Liver (tissue), 9 donors: ENCODE measurements around the gene OXTR. TPM values are rescaled to one million over a fixed set of nuclear protein-coding genes. Genes with fewer than 3 reads are reported as not detected.

Experiments used
- DNase-seq: peaks from one replicate; pipeline ENCODE4 v3.0.0-alpha.2; 2017; ENCODE audit warnings: low spot score
- H3K27ac ChIP-seq, 2 donors: one replicate each; pipeline ENCODE4 v1.7.0; 2013; ENCODE audit warnings: inconsistent platforms in 2 of 2, low read length in 2 of 2, control low read depth in 1 of 2, low read depth in 1 of 2, mild to moderate bottlenecking in 1 of 2
- H3K27me3 ChIP-seq, 4 donors: one replicate each; pipeline versions ENCODE4 v1.6.1 to v1.7.0; 2013; ENCODE audit warnings: low read length in 3 of 4, inconsistent platforms in 1 of 4, mild to moderate bottlenecking in 1 of 4, moderate library complexity in 1 of 4; ENCODE audit not compliant: control insufficient read depth in 4 of 4, insufficient read depth in 4 of 4
- H3K36me3 ChIP-seq, 4 donors: one replicate each; pipeline versions ENCODE4 v1.6.1 to v1.7.0; 2013; ENCODE audit warnings: low read length in 3 of 4, mild to moderate bottlenecking in 3 of 4, low read depth in 1 of 4, moderate library complexity in 1 of 4; ENCODE audit not compliant: control insufficient read depth in 4 of 4, insufficient read depth in 3 of 4
- H3K4me1 ChIP-seq, 4 donors: one replicate each; pipeline versions ENCODE4 v1.6.1 to v1.7.0; 2013; ENCODE audit warnings: low read length in 3 of 4, mild to moderate bottlenecking in 3 of 4, moderate library complexity in 1 of 4; ENCODE audit not compliant: control insufficient read depth in 4 of 4, insufficient read depth in 4 of 4
- H3K4me3 ChIP-seq, 3 donors: one replicate each; pipeline versions ENCODE4 v1.6.1 to v1.7.0; 2013; ENCODE audit warnings: low read length in 3 of 3, control low read depth in 1 of 3, low read depth in 1 of 3, mild to moderate bottlenecking in 1 of 3
- H3K9ac ChIP-seq, 2 donors: one replicate each; pipeline ENCODE4 v1.7.0; 2013; ENCODE audit warnings: low read length in 2 of 2, mild to moderate bottlenecking in 2 of 2, moderate library complexity in 2 of 2, control low read depth in 1 of 2, low read depth in 1 of 2
- H3K9me3 ChIP-seq, 4 donors: one replicate each; pipeline versions ENCODE4 v1.6.1 to v1.7.0; 2013; ENCODE audit warnings: low read length in 3 of 4; ENCODE audit not compliant: control insufficient read depth in 4 of 4
- EGR1 ChIP-seq, 2 donors: IDR thresholded peaks; 2 replicates each; pipeline ENCODE4 v1.6.1; 2016 to 2018; ENCODE audit warnings: antibody characterized with exemption in 2 of 2, low read depth in 2 of 2
- FOXA1 ChIP-seq: IDR thresholded peaks from 2 replicates; pipeline ENCODE4 v1.6.1; 2016; ENCODE audit warnings: antibody characterized with exemption
- FOXA2 ChIP-seq: IDR thresholded peaks from 2 replicates; pipeline ENCODE4 v1.6.1; 2016; ENCODE audit warnings: antibody characterized with exemption
- GABPA ChIP-seq, 2 donors: IDR thresholded peaks in 1 of 2; conservative IDR thresholded peaks in 1 of 2; 2 replicates each; pipeline ENCODE4 v1.6.1; 2016; ENCODE audit warnings: antibody characterized with exemption in 2 of 2, mild to moderate bottlenecking in 1 of 2, moderate library complexity in 1 of 2
- HNF4A ChIP-seq, 2 donors: conservative IDR thresholded peaks; 2 replicates each; pipeline ENCODE4 v1.6.1; 2016; ENCODE audit warnings: antibody characterized with exemption in 2 of 2, mild to moderate bottlenecking in 2 of 2
- HNF4G ChIP-seq: IDR thresholded peaks from 2 replicates; pipeline ENCODE4 v1.6.1; 2016; ENCODE audit warnings: antibody characterized with exemption
- JUND ChIP-seq, 2 donors: IDR thresholded peaks; 2 replicates each; pipeline ENCODE4 v1.6.1; 2016; ENCODE audit warnings: antibody characterized with exemption in 2 of 2
- MAX ChIP-seq: IDR thresholded peaks from 2 replicates; pipeline ENCODE4 v1.6.1; 2016; ENCODE audit warnings: antibody characterized with exemption
- NR2F2 ChIP-seq: IDR thresholded peaks from 2 replicates; pipeline ENCODE4 v1.6.1; 2016; ENCODE audit warnings: antibody characterized with exemption
- RAD21 ChIP-seq, 2 donors: IDR thresholded peaks; 2 replicates each; pipeline ENCODE4 v1.6.1; 2016; ENCODE audit warnings: antibody characterized with exemption in 2 of 2, mild to moderate bottlenecking in 2 of 2
- REST ChIP-seq: IDR thresholded peaks from 2 replicates; pipeline ENCODE4 v1.6.1; 2016; ENCODE audit warnings: antibody characterized with exemption, mild to moderate bottlenecking
- RXRA ChIP-seq, 2 donors: IDR thresholded peaks; 2 replicates each; pipeline ENCODE4 v1.6.1; 2017 to 2018; ENCODE audit warnings: antibody characterized with exemption in 2 of 2, mild to moderate bottlenecking in 1 of 2
- SP1 ChIP-seq: IDR thresholded peaks from 2 replicates; pipeline ENCODE4 v1.6.1; 2018; ENCODE audit warnings: antibody characterized with exemption, mild to moderate bottlenecking
- TAF1 ChIP-seq: conservative IDR thresholded peaks from 2 replicates; pipeline ENCODE4 v1.6.1; 2016; ENCODE audit warnings: antibody characterized with exemption, mild to moderate bottlenecking
- ZBTB33 ChIP-seq: IDR thresholded peaks from 2 replicates; pipeline ENCODE4 v1.6.1; 2016; ENCODE audit warnings: antibody characterized with exemption
- WGBS: extraction: QIAGEN DNeasy Blood & Tissue Kit; methylation state at CpG from one replicate; pipeline ENCODE4 v1.1.7; 2013; 5-methylcytosine and 5-hydroxymethylcytosine counted together
- polyA plus RNA-seq, 2 donors: library from polyadenylated mRNA; stranded (reverse) in 1 of 2; unstranded in 1 of 2; fragments of 200-250 nt in 1 of 2; fragments of >200 nt in 1 of 2; fragmentation: Nextera tagmentation in 1 of 2; extraction: Ambion mirVana in 1 of 2; gene quantifications; one replicate each; pipeline versions ENCODE4 v1.2.1 to v1.2.3, GENCODE V29; 2013 to 2015
- total RNA-seq, 2 donors: library from RNA; depleted of rRNA; stranded (reverse); fragments of >200 nt; gene quantifications; one replicate each; pipeline ENCODE4 v1.2.3, GENCODE V29; 2014
- TF ChIP-seq, protein P1 (sequence below): fragments of 150-350 bp; IDR thresholded peaks from 2 replicates; pipeline ENCODE4 v1.5.1; 2017; ENCODE audit warnings: improper control_type of control experiment, low read depth, low read length; ENCODE audit not compliant: missing input control
- TF ChIP-seq, protein P2 (sequence below): IDR thresholded peaks from 2 replicates; pipeline ENCODE4 v1.6.1; 2016; ENCODE audit warnings: antibody characterized with exemption
- donor health status: healthy.
- donor health status: healthy.
- donor health status: healthy.
- donor health status: healthy.
- donor health status: healthy.

OXTR gene
- total and polyA plus RNA-seq, 4 donors, result 0.05 to 0.28 (median 0.08) TPM; not detected in 1

DNA sequence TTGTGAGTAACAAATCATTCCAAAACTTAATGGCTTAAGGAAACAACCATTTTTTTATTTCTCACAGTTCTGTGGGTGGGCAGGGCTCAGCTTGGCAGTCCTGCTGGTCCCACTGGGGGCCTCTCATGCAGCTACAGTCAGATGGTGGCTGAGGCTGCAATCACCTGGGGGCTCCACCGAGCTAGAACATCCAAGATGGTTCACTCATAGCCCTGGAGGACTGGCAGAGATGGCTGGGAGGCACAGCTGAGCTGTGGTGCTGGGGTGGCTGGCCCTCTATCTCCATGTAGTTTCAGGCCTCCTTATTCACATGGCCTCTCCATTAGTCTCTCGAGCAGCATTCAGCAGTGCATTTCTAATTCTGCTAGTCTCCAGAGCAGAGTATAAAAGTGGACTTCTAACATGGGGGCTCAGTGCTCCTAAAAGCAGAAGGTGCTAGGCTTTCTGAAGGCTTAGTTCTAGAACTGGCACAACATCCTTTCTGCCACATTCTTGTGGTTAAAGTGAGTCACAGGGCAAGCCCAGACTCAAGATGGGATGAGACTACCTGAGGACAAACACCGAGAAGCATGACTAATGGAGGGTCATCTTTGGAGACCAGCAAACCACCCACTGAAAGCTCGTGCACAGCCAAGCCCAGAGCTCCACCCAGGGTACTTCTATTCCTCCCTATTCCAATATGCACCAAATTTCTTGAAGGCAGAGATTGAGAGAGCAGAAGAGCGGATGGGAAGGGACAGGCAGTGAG, 29.5 kb downstream of the OXTR start:
- Histone ChIP-seq H3K9me3 (no peaks in the 10 kb centered on the region), H3K9ac (no peak overlapping the region), H3K36me3 (no peaks in the 10 kb centered on the region), H3K4me3 (no peak overlapping the region), H3K27ac (no peak overlapping the region), H3K27me3 (peaks cover 0 to 2% (median 0%) of the 10 kb centered on the region in 4 donors), H3K4me1 (no peaks in the 10 kb centered on the region)
- 86% methylated on average over 5 of the region's 5 CpGs for WGBS
- no peak for DNase-seq
- no peak for TF ChIP-seq ZBTB33
- TF ChIP-seq GABPA (IDR thresholded peaks at IDR 0.05 in 1 of 2, conservative IDR thresholded peaks at IDR 0.05 in 1 of 2), result no peak
- no peak for TF ChIP-seq FOXA1
- TF ChIP-seq FOXA2, result no peak
- no peak for TF ChIP-seq EGR1 (IDR thresholded peaks at IDR 0.05; ENCODE audit: low read depth in 2 of 2)
- TF ChIP-seq NR2F2, result no peak
- no peak for TF ChIP-seq SP1
- TF ChIP-seq RXRA (IDR thresholded peaks at IDR 0.05), result no peak
- no peak for TF ChIP-seq MAX
- TF ChIP-seq, protein P1, sequence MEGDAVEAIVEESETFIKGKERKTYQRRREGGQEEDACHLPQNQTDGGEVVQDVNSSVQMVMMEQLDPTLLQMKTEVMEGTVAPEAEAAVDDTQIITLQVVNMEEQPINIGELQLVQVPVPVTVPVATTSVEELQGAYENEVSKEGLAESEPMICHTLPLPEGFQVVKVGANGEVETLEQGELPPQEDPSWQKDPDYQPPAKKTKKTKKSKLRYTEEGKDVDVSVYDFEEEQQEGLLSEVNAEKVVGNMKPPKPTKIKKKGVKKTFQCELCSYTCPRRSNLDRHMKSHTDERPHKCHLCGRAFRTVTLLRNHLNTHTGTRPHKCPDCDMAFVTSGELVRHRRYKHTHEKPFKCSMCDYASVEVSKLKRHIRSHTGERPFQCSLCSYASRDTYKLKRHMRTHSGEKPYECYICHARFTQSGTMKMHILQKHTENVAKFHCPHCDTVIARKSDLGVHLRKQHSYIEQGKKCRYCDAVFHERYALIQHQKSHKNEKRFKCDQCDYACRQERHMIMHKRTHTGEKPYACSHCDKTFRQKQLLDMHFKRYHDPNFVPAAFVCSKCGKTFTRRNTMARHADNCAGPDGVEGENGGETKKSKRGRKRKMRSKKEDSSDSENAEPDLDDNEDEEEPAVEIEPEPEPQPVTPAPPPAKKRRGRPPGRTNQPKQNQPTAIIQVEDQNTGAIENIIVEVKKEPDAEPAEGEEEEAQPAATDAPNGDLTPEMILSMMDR, result no peak
- no peak for TF ChIP-seq JUND (IDR thresholded peaks at IDR 0.05)
- no peak for TF ChIP-seq REST
- no peak for TF ChIP-seq HNF4G

DNA sequence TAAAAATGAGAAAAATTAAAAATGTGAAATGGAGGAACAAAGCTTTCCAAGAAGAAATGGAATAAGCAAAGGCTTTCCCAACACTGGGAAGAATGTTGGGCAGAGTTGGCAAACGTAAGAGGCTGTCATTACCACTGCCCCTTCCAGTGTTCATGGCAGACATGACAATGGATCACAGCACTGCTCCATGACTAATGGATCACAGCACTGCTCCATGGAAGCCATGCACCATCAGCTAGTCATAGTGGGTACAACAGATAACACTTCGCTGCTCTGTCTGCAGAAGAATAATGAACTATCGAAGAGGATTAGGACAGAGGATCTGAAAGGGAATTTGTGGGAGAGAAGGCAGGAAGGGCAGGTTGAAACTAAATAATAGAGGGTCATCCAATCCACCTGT, 30.8 kb downstream of the OXTR start:
- WGBS, result 87% methylated on average over 3 of the region's 3 CpGs
- Histone ChIP-seq H3K27ac (no peak overlapping the region), H3K36me3 (no peaks in the 10 kb centered on the region), H3K4me1 (no peaks in the 10 kb centered on the region), H3K9me3 (no peaks in the 10 kb centered on the region), H3K9ac (no peak overlapping the region), H3K4me3 (no peak overlapping the region), H3K27me3 (peaks cover 0 to 2% (median 0%) of the 10 kb centered on the region in 4 donors)
- no peak for DNase-seq
- TF ChIP-seq EGR1 (IDR thresholded peaks at IDR 0.05; ENCODE audit: low read depth in 2 of 2), result no peak
- no peak for TF ChIP-seq RXRA (IDR thresholded peaks at IDR 0.05)
- no peak for TF ChIP-seq HNF4G
- TF ChIP-seq JUND (IDR thresholded peaks at IDR 0.05), result no peak
- TF ChIP-seq, protein P2, sequence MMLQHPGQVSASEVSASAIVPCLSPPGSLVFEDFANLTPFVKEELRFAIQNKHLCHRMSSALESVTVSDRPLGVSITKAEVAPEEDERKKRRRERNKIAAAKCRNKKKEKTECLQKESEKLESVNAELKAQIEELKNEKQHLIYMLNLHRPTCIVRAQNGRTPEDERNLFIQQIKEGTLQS, result no peak
- TF ChIP-seq MAX, result no peak
- TF ChIP-seq NR2F2, result no peak
- no peak for TF ChIP-seq RAD21 (IDR thresholded peaks at IDR 0.05)
- TF ChIP-seq GABPA (IDR thresholded peaks at IDR 0.05 in 1 of 2, conservative IDR thresholded peaks at IDR 0.05 in 1 of 2), result no peak
- no peak for TF ChIP-seq SP1
- no peak for TF ChIP-seq FOXA2
- no peak for TF ChIP-seq ZBTB33
- TF ChIP-seq HNF4A (conservative IDR thresholded peaks at IDR 0.05), result no peak
- no peak for TF ChIP-seq TAF1
- no peak for TF ChIP-seq FOXA1
